Inflammatory macrophage (primary cell): Measurements from ENCODE around the gene USP17L25.
"Not testable (repeated sequence)": the region's sequence is repeated elsewhere in the genome, so short reads cannot be mapped to it uniquely, and the experiment has no call there.

Experiments
- DNase-seq, 2 donors: peaks; one replicate each; pipeline ENCODE4 v3.0.0-alpha.2; 2020 to 2022
- total RNA-seq, 18 experiments: gene quantifications; one replicate each; lab custom pipeline; 2026; ENCODE audit warnings: mixed read lengths in 6 of 18, inconsistent platforms in 2 of 18; lab: John Stamatoyannopoulos, UW

Gene USP17L25, protein sequence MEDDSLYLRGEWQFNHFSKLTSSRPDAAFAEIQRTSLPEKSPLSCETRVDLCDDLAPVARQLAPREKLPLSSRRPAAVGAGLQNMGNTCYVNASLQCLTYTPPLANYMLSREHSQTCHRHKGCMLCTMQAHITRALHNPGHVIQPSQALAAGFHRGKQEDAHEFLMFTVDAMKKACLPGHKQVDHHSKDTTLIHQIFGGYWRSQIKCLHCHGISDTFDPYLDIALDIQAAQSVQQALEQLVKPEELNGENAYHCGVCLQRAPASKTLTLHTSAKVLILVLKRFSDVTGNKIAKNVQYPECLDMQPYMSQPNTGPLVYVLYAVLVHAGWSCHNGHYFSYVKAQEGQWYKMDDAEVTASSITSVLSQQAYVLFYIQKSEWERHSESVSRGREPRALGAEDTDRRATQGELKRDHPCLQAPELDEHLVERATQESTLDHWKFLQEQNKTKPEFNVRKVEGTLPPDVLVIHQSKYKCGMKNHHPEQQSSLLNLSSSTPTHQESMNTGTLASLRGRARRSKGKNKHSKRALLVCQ
- 0 reads per million in 18 experiments for total RNA-seq

DNA sequence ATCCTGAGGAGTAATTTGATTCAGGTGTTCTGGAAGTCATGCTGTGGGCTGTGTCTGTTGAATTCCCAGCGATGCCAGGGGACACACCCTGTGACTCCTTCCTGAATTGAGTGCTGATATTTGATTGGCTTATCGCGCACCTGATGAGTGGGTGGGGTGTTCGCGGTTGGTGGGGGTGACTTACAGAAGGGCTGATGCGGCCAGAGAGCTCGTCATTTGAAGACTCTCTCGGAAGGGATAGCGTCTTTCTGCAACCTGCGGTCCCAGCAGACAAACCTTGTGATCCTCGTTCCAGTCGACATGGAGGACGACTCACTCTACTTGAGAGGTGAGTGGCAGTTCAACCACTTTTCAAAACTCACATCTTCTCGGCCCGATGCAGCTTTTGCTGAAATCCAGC, at the start of gene USP17L25:
USP17L25 (plus strand) TSS at position 301 of the 400 bp plus-strand sequence; CDS start at position 301, 0 bp downstream.
- not testable (repeated sequence) for DNase-seq

DNA sequence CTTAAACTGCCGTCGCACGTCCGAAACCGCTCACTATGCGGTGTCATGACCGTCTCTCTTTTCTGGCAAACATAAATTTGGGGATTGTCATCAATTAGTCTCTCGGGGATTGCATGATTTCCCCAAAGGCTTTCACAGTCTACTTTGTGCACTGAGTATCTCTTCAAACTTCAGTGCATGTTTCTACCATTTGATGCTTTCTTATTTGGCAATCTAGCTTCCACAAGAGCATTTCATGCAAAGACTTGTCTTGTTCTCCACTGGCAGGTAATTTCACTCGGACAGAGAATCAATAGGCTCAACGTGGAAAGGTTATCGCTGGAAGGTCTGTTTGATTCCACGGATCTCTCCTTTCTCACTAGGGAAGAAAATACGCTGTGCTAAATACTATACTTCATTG, 5.5 kb upstream of the USP17L25 start:
- not testable (repeated sequence) for DNase-seq

DNA sequence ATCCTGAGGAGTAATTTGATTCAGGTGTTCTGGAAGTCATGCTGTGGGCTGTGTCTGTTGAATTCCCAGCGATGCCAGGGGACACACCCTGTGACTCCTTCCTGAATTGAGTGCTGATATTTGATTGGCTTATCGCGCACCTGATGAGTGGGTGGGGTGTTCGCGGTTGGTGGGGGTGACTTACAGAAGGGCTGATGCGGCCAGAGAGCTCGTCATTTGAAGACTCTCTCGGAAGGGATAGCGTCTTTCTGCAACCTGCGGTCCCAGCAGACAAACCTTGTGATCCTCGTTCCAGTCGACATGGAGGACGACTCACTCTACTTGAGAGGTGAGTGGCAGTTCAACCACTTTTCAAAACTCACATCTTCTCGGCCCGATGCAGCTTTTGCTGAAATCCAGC, 4.8 kb upstream of the USP17L25 start, which contains the start of gene USP17L24:
USP17L24 (plus strand) TSS at position 301 of the 400 bp plus-strand sequence; CDS start at position 301, 0 bp downstream.
- DNase-seq = not testable (repeated sequence)

DNA sequence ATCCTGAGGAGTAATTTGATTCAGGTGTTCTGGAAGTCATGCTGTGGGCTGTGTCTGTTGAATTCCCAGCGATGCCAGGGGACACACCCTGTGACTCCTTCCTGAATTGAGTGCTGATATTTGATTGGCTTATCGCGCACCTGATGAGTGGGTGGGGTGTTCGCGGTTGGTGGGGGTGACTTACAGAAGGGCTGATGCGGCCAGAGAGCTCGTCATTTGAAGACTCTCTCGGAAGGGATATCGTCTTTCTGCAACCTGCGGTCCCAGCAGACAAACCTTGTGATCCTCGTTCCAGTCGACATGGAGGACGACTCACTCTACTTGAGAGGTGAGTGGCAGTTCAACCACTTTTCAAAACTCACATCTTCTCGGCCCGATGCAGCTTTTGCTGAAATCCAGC, 4.6 kb downstream of the USP17L25 start, which contains the start of gene USP17L26:
USP17L26 (plus strand) TSS at position 301 of the 400 bp plus-strand sequence; CDS start at position 301, 0 bp downstream.
- DNase-seq = not testable (repeated sequence)

DNA sequence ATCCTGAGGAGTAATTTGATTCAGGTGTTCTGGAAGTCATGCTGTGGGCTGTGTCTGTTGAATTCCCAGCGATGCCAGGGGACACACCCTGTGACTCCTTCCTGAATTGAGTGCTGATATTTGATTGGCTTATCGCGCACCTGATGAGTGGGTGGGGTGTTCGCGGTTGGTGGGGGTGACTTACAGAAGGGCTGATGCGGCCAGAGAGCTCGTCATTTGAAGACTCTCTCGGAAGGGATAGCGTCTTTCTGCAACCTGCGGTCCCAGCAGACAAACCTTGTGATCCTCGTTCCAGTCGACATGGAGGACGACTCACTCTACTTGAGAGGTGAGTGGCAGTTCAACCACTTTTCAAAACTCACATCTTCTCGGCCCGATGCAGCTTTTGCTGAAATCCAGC, 9.4 kb downstream of the USP17L25 start, which contains the start of gene USP17L5:
USP17L5 (plus strand) TSS at position 301 of the 400 bp plus-strand sequence; CDS start at position 301, 0 bp downstream.
- not testable (repeated sequence) for DNase-seq

DNA sequence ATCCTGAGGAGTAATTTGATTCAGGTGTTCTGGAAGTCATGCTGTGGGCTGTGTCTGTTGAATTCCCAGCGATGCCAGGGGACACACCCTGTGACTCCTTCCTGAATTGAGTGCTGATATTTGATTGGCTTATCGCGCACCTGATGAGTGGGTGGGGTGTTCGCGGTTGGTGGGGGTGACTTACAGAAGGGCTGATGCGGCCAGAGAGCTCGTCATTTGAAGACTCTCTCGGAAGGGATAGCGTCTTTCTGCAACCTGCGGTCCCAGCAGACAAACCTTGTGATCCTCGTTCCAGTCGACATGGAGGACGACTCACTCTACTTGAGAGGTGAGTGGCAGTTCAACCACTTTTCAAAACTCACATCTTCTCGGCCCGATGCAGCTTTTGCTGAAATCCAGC, 14.1 kb downstream of the USP17L25 start, which contains the start of gene USP17L27:
USP17L27 (plus strand) TSS at position 301 of the 400 bp plus-strand sequence; CDS start at position 301, 0 bp downstream.
- not testable (repeated sequence) for DNase-seq

DNA sequence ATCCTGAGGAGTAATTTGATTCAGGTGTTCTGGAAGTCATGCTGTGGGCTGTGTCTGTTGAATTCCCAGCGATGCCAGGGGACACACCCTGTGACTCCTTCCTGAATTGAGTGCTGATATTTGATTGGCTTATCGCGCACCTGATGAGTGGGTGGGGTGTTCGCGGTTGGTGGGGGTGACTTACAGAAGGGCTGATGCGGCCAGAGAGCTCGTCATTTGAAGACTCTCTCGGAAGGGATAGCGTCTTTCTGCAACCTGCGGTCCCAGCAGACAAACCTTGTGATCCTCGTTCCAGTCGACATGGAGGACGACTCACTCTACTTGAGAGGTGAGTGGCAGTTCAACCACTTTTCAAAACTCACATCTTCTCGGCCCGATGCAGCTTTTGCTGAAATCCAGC, 18.9 kb downstream of the USP17L25 start, which contains the start of gene USP17L28:
USP17L28 (plus strand) TSS at position 301 of the 400 bp plus-strand sequence; CDS start at position 301, 0 bp downstream.
- not testable (repeated sequence) for DNase-seq

DNA sequence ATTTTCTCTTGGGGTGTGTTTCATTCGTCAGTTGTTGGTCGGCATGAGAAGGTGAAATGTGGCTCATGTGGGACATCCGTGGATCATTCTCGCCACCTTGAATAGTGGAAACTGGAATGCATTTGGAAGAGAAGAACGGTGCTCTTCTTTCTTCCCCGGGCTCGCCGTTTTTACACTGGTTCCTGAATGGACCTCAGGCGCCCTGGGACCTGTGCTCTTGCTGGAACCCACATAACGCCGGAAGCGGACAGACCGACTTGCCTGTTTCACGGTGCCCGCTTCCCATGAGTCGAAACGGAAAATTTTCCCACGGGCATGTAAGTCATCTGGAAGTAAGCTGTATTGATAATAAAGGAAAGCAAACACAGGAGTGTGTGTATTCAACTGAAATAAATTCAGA, 21.2 kb downstream of the USP17L25 start:
- DNase-seq = not testable (repeated sequence)

DNA sequence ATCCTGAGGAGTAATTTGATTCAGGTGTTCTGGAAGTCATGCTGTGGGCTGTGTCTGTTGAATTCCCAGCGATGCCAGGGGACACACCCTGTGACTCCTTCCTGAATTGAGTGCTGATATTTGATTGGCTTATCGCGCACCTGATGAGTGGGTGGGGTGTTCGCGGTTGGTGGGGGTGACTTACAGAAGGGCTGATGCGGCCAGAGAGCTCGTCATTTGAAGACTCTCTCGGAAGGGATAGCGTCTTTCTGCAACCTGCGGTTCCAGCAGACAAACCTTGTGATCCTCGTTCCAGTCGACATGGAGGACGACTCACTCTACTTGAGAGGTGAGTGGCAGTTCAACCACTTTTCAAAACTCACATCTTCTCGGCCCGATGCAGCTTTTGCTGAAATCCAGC, 23.6 kb downstream of the USP17L25 start, which contains the start of gene USP17L29:
USP17L29 (plus strand) TSS at position 301 of the 400 bp plus-strand sequence; CDS start at position 301, 0 bp downstream.
- not testable (repeated sequence) for DNase-seq

DNA sequence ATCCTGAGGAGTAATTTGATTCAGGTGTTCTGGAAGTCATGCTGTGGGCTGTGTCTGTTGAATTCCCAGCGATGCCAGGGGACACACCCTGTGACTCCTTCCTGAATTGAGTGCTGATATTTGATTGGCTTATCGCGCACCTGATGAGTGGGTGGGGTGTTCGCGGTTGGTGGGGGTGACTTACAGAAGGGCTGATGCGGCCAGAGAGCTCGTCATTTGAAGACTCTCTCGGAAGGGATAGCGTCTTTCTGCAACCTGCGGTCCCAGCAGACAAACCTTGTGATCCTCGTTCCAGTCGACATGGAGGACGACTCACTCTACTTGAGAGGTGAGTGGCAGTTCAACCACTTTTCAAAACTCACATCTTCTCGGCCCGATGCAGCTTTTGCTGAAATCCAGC, 33.1 kb downstream of the USP17L25 start, which contains the start of gene USP17L30:
USP17L30 (plus strand) TSS at position 301 of the 400 bp plus-strand sequence; CDS start at position 301, 0 bp downstream.
- not testable (repeated sequence) for DNase-seq

DNA sequence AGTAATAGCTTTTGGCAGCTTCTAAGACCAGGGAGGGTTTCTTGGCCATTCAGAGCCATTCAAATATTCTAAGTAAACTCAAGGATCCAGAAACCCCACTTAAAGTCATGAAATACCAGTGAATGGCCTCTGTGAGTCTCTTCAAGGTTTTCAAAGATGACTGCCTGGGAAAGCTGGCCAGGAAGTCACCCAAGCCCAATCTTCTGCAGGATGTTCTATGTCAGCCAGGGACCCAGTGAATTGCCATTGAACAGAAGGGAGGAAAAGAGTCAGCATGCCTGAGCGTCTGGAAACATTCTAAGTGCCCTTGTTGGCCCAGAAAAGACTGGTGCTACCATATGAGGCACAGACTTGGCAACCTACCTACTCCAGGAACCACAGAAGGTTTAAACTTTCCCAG, 50.2 kb downstream of the USP17L25 start:
- not testable (repeated sequence) for DNase-seq
